GM12878 (cell line): Measurements from ENCODE around the gene DNAAF3. TPM values are rescaled to one million over a fixed set of nuclear protein-coding genes. Genes with fewer than 3 reads are reported as not detected.
A peak's percentile ranks its signal among the peaks of the same experiment; 100 is the strongest.

Experiments
- ATAC-seq: fragments of 200-7000 bp; cut with Tn5 transposase; 3 replicates; pipeline ENCODE4 v1.9.1; 2020; ENCODE audit warnings: mild to moderate bottlenecking, moderate library complexity
- BruUV-seq: library from RNA; stranded (reverse); fragments of 400-500 nt; replicated peaks from 2 replicates; lab custom pipeline; 2021; lab: Mats Ljungman, UMichigan
- CTCF ChIA-PET: fragments of 300-600 bp; sonication (Branson Sonifier 250); formaldehyde crosslinking; extraction: SDS; loops from one replicate; lab custom pipeline; 2021; ENCODE audit warnings: inconsistent platforms; lab: Yijun Ruan, JAX
- POLR2A ChIA-PET: fragments of 350-600 bp; formaldehyde crosslinking; extraction: SDS; loops from one replicate; lab custom pipeline; 2021; ENCODE audit warnings: inconsistent platforms; lab: Charles Lee
- RAD21 ChIA-PET: fragments of 300-600 bp; sonication (Branson Sonifier 250); formaldehyde crosslinking; loops from one replicate; lab custom pipeline; 2023; ENCODE audit warnings: antibody characterized with exemption; ENCODE audit not compliant: unreplicated experiment; lab: Charles Lee
- SMC1A ChIA-PET: fragments of 300-600 bp; sonication (Branson Sonifier 250); formaldehyde crosslinking; loops from one replicate; lab custom pipeline; 2023; ENCODE audit not compliant: unreplicated experiment, uncharacterized antibody; lab: Charles Lee
- DNase-seq: peaks from one replicate; pipeline ENCODE4 v3.0.0-alpha.2; 2011; ENCODE audit warnings: low read depth, low spot score
- FAIRE-seq: peaks from 3 replicates; lab custom pipeline; 2011; peaks lifted over from hg19 to GRCh38; lab: Jason Lieb, UNC
- H2AFZ ChIP-seq: 2 replicates; pipeline ENCODE4 v1.6.0; 2011; ENCODE audit warnings: low read depth, low read length, control low read depth; ENCODE audit not compliant: control insufficient read depth
- H3K27ac ChIP-seq: 2 replicates; pipeline ENCODE4 v1.5.1; 2011; ENCODE audit warnings: control low read depth; ENCODE audit not compliant: control insufficient read depth, insufficient read depth
- H3K27me3 ChIP-seq, 2 experiments: replicated peaks in 1 of 2; 2 replicates each; pipeline versions ENCODE4 v1.6.0 to v1.6.1; 2011; ENCODE audit warnings: low read length in 1 of 2; ENCODE audit not compliant: control insufficient read depth in 2 of 2, insufficient read depth in 2 of 2
- H3K36me3 ChIP-seq, 2 experiments: 2 replicates each; pipeline ENCODE4 v1.5.1; 2011; ENCODE audit warnings: low read length in 1 of 2; ENCODE audit not compliant: control insufficient read depth in 2 of 2, insufficient read depth in 2 of 2
- H3K4me1 ChIP-seq: 2 replicates; pipeline ENCODE4 v1.6.1; 2011; ENCODE audit warnings: mild to moderate bottlenecking, low read length, moderate library complexity, mixed read lengths; ENCODE audit not compliant: control insufficient read depth, insufficient read depth
- H3K4me2 ChIP-seq: 2 replicates; pipeline ENCODE4 v1.6.0; 2011; ENCODE audit warnings: control low read depth; ENCODE audit not compliant: control insufficient read depth, insufficient read depth
- H3K4me3 ChIP-seq: fragments of 200-600 bp; sonication (generic); 2 replicates; pipeline ENCODE4 v1.5.1; 2016
- H3K79me2 ChIP-seq: 2 replicates; pipeline ENCODE4 v1.6.0; 2011; ENCODE audit warnings: low read length; ENCODE audit not compliant: control insufficient read depth, insufficient read depth
- H3K9ac ChIP-seq: 2 replicates; pipeline ENCODE4 v1.8.0; 2011; ENCODE audit warnings: low read length, control low read depth, mixed read lengths; ENCODE audit not compliant: control insufficient read depth, insufficient read depth
- H3K9me3 ChIP-seq: replicated peaks from 3 replicates; pipeline ENCODE4 v1.5.1; 2011; ENCODE audit warnings: mild to moderate bottlenecking, low read length; ENCODE audit not compliant: control insufficient read depth, insufficient read depth
- H4K20me1 ChIP-seq: 2 replicates; pipeline ENCODE4 v1.6.0; 2011; ENCODE audit not compliant: control insufficient read depth, insufficient read depth
- JUNB ChIP-seq: IDR thresholded peaks from 2 replicates; pipeline ENCODE4 v1.6.1; 2016; ENCODE audit warnings: antibody characterized with exemption, mild to moderate bottlenecking
- NR2C1 ChIP-seq: fragments of 450-650 bp; IDR thresholded peaks from 2 replicates; pipeline ENCODE4 v1.6.1; 2017; ENCODE audit warnings: antibody characterized with exemption, mild to moderate bottlenecking, moderate library complexity
- PAX8 ChIP-seq: fragments of 450-650 bp; IDR thresholded peaks from 2 replicates; pipeline ENCODE4 v1.6.1; 2017; ENCODE audit warnings: mild to moderate bottlenecking, moderate library complexity
- RCOR1 ChIP-seq: conservative IDR thresholded peaks from 2 replicates; pipeline ENCODE4 v1.6.1; 2012; ENCODE audit warnings: low read depth, low read length, improper control_type of control experiment
- SREBF1 ChIP-seq: IDR thresholded peaks from 2 replicates; pipeline ENCODE4 v1.6.1; 2012; ENCODE audit warnings: mild to moderate bottlenecking, low read length
- WGBS: methylation state at CpG from one replicate; pipeline ENCODE4 v1.1.6; 2016; ENCODE audit warnings: low lambda C conversion rate; ENCODE audit not compliant: insufficient replicate concordance, insufficient coverage; ENCODE audit errors: missing lambda C conversion rate; 5-methylcytosine and 5-hydroxymethylcytosine counted together
- in situ Hi-C: fragments of 300-500 bp; cut with MboI; formaldehyde crosslinking; loops from 9 replicates; pipeline ENCODE4 v1.14.3; 2018; ENCODE audit warnings: mixed read lengths
- intact Hi-C: fragments of 100-400 bp; cut with micrococcal nuclease; formaldehyde crosslinking; loops from one replicate; pipeline ENCODE4 v1.14.2; 2022; ENCODE audit not compliant: unreplicated experiment
- polyA plus RNA-seq, 11 experiments: library from polyadenylated mRNA; depleted of rRNA in 4 of 11; unstranded in 6 of 11; stranded (reverse) in 5 of 11; fragments of >200 nt; fragmentation: Nextera tagmentation in 4 of 11; fragmentation: Illumina TruSeq in 1 of 11; extraction: Ambion mirVana in 4 of 11; extraction: Trizol in 1 of 11; gene quantifications; 1 replicate in 1 of 11; 2 replicates in 10 of 11; pipeline versions ENCODE4 v1.2.1 to v1.2.3, GENCODE V29; 2011 to 2016; ENCODE audit warnings: inconsistent platforms in 2 of 11, missing spikeins in 2 of 11, low read depth in 1 of 11
- total RNA-seq, 4 experiments: library from RNA; depleted of rRNA in 3 of 4; stranded (reverse); fragments of >200 nt in 3 of 4; fragmentation: Illumina TruSeq in 1 of 4; extraction: Trizol in 1 of 4; gene quantifications; 2 replicates each; pipeline versions ENCODE4 v1.2.1 to v1.2.3, GENCODE V29; 2013 to 2021
- TF ChIP-seq, protein P1 (sequence below): fragments of 450-650 bp; formaldehyde crosslinking; IDR thresholded peaks from 2 replicates; pipeline ENCODE4 v1.5.0; 2022; ENCODE audit warnings: mild to moderate bottlenecking, missing genetic modification characterization
- TF ChIP-seq, protein P2 (sequence below): fragments of 450-650 bp; IDR thresholded peaks from 2 replicates; pipeline ENCODE4 v1.6.1; 2016; ENCODE audit warnings: mild to moderate bottlenecking, moderate library complexity, borderline replicate concordance
- TF ChIP-seq, protein P3 (sequence below): fragments of 450-650 bp; conservative IDR thresholded peaks from 2 replicates; pipeline ENCODE4 v1.6.1; 2017; ENCODE audit warnings: mild to moderate bottlenecking, moderate library complexity
- TF ChIP-seq, protein P4 (sequence below), 3 experiments: IDR thresholded peaks in 2 of 3; conservative IDR thresholded peaks in 1 of 3; 2 replicates each; pipeline ENCODE4 v1.5.1; 2011; ENCODE audit warnings: low read depth in 3 of 3, low read length in 3 of 3, mild to moderate bottlenecking in 3 of 3, control low read depth in 2 of 3, moderate library complexity in 2 of 3, inconsistent platforms in 1 of 3, mixed read lengths in 1 of 3; ENCODE audit not compliant: control insufficient read depth in 2 of 3, insufficient read depth in 1 of 3; ENCODE audit errors: extremely low read depth in 1 of 3

DNAAF3 gene
- total and polyA plus RNA-seq, 10 of the 15 experiments (the other 5 are each of a cell fraction or from before 2014, with no cell fraction given) = not detected

GRCh38 chr19:55116232-55116858 lies 50.1 kb downstream of the DNAAF3 start:
- Histone ChIP-seq H3K27ac (peak overlapping the region; percentile 74), H3K27me3 (no peaks in the 10 kb centered on the region), H3K4me2 (peak overlapping the region; percentile 90), H2AFZ (peak overlapping the region; percentile 40), H3K9me3 (no peaks in the 10 kb centered on the region), H3K9ac (peak overlapping the region; percentile 68), H4K20me1 (peaks cover 3% of the 10 kb centered on the region; the same call in 1 of the 2 replicates), H3K36me3 (peaks cover 0 to 2% of the 10 kb centered on the region in 2 experiments; a peak in 1 of 4 replicates), H3K4me1 (peaks cover 19% of the 10 kb centered on the region), H3K4me3 (peak overlapping the region; percentile 97), H3K79me2 (peaks cover 38% of the 10 kb centered on the region)
- no peak for DNase-seq
- ChIA-PET POLR2A (interaction anchor here (1.0 kb wide), 1 partner anchor 223 kb away, joined by 3 read pairs; the partner anchor contains the start of gene KMT5C), CTCF (no interaction called here), SMC1A (interaction anchor here (0.7 to 1.1 kb wide), 2 partner anchors 135 to 144 kb away, joined by 3 read pairs; no protein-coding TSS in a partner anchor), RAD21 (no interaction called here)
- 1% methylated on average over 24 of the region's 25 CpGs for WGBS
- no TSS peak for BruUV-seq
- intact Hi-C loops (no loop called here), in situ Hi-C loops (no loop called here)
- peak; percentile 79 for FAIRE-seq
- ATAC-seq = peak; percentile 72
- TF ChIP-seq, protein P1, sequence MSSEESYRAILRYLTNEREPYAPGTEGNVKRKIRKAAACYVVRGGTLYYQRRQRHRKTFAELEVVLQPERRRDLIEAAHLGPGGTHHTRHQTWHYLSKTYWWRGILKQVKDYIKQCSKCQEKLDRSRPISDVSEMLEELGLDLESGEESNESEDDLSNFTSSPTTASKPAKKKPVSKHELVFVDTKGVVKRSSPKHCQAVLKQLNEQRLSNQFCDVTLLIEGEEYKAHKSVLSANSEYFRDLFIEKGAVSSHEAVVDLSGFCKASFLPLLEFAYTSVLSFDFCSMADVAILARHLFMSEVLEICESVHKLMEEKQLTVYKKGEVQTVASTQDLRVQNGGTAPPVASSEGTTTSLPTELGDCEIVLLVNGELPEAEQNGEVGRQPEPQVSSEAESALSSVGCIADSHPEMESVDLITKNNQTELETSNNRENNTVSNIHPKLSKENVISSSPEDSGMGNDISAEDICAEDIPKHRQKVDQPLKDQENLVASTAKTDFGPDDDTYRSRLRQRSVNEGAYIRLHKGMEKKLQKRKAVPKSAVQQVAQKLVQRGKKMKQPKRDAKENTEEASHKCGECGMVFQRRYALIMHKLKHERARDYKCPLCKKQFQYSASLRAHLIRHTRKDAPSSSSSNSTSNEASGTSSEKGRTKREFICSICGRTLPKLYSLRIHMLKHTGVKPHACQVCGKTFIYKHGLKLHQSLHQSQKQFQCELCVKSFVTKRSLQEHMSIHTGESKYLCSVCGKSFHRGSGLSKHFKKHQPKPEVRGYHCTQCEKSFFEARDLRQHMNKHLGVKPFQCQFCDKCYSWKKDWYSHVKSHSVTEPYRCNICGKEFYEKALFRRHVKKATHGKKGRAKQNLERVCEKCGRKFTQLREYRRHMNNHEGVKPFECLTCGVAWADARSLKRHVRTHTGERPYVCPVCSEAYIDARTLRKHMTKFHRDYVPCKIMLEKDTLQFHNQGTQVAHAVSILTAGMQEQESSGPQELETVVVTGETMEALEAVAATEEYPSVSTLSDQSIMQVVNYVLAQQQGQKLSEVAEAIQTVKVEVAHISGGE (CRISPR knock-in tag) = no peak
- TF ChIP-seq NR2C1 (no peak), RCOR1 (0 out of 2 replicates have a peak, but pooled peaks have one; percentile 66), SREBF1 (no peak), PAX8 (no peak), JUNB (no peak)
- TF ChIP-seq, protein P2, sequence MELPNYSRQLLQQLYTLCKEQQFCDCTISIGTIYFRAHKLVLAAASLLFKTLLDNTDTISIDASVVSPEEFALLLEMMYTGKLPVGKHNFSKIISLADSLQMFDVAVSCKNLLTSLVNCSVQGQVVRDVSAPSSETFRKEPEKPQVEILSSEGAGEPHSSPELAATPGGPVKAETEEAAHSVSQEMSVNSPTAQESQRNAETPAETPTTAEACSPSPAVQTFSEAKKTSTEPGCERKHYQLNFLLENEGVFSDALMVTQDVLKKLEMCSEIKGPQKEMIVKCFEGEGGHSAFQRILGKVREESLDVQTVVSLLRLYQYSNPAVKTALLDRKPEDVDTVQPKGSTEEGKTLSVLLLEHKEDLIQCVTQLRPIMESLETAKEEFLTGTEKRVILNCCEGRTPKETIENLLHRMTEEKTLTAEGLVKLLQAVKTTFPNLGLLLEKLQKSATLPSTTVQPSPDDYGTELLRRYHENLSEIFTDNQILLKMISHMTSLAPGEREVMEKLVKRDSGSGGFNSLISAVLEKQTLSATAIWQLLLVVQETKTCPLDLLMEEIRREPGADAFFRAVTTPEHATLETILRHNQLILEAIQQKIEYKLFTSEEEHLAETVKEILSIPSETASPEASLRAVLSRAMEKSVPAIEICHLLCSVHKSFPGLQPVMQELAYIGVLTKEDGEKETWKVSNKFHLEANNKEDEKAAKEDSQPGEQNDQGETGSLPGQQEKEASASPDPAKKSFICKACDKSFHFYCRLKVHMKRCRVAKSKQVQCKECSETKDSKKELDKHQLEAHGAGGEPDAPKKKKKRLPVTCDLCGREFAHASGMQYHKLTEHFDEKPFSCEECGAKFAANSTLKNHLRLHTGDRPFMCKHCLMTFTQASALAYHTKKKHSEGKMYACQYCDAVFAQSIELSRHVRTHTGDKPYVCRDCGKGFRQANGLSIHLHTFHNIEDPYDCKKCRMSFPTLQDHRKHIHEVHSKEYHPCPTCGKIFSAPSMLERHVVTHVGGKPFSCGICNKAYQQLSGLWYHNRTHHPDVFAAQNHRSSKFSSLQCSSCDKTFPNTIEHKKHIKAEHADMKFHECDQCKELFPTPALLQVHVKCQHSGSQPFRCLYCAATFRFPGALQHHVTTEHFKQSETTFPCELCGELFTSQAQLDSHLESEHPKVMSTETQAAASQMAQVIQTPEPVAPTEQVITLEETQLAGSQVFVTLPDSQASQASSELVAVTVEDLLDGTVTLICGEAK = peak; percentile 57; the same call in 1 of the 2 replicates
- TF ChIP-seq, protein P3, sequence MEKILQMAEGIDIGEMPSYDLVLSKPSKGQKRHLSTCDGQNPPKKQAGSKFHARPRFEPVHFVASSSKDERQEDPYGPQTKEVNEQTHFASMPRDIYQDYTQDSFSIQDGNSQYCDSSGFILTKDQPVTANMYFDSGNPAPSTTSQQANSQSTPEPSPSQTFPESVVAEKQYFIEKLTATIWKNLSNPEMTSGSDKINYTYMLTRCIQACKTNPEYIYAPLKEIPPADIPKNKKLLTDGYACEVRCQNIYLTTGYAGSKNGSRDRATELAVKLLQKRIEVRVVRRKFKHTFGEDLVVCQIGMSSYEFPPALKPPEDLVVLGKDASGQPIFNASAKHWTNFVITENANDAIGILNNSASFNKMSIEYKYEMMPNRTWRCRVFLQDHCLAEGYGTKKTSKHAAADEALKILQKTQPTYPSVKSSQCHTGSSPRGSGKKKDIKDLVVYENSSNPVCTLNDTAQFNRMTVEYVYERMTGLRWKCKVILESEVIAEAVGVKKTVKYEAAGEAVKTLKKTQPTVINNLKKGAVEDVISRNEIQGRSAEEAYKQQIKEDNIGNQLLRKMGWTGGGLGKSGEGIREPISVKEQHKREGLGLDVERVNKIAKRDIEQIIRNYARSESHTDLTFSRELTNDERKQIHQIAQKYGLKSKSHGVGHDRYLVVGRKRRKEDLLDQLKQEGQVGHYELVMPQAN = no peak
- TF ChIP-seq, protein P4, sequence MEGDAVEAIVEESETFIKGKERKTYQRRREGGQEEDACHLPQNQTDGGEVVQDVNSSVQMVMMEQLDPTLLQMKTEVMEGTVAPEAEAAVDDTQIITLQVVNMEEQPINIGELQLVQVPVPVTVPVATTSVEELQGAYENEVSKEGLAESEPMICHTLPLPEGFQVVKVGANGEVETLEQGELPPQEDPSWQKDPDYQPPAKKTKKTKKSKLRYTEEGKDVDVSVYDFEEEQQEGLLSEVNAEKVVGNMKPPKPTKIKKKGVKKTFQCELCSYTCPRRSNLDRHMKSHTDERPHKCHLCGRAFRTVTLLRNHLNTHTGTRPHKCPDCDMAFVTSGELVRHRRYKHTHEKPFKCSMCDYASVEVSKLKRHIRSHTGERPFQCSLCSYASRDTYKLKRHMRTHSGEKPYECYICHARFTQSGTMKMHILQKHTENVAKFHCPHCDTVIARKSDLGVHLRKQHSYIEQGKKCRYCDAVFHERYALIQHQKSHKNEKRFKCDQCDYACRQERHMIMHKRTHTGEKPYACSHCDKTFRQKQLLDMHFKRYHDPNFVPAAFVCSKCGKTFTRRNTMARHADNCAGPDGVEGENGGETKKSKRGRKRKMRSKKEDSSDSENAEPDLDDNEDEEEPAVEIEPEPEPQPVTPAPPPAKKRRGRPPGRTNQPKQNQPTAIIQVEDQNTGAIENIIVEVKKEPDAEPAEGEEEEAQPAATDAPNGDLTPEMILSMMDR (IDR thresholded peaks at IDR 0.05 in 2 of 3, conservative IDR thresholded peaks at IDR 0.05 in 1 of 3; ENCODE audit: control insufficient read depth in 2 of 3, extremely low read depth in 1 of 3, insufficient read depth in 1 of 3, low read depth in 3 of 3, low read length in 3 of 3) = no peak
